H1 (cell line): ENCODE measurements around the gene BAAT. TPM values are rescaled to one million over a fixed set of nuclear protein-coding genes. Genes with fewer than 3 reads are reported as not detected.

Experiments
- BCL11A ChIP-seq, 2 experiments: IDR thresholded peaks; one replicate each; pipeline ENCODE4 v1.6.1; 2011; ENCODE audit warnings: low read depth in 2 of 2, low read length in 2 of 2, mild to moderate bottlenecking in 2 of 2
- CBX8 ChIP-seq: fragments of 300-800, 300-1000 bp; sonication (generic); IDR thresholded peaks from 2 replicates; pipeline ENCODE4 v1.7.1; 2016; ENCODE audit warnings: low read depth, low read length, borderline replicate concordance
- EP300 ChIP-seq, 2 experiments: IDR thresholded peaks; 1 replicate in 1 of 2; 2 replicates in 1 of 2; pipeline ENCODE4 v1.6.1; 2011 to 2012; ENCODE audit warnings: low read depth in 2 of 2, low read length in 2 of 2, mild to moderate bottlenecking in 2 of 2, borderline replicate concordance in 1 of 2, inconsistent platforms in 1 of 2, moderate library complexity in 1 of 2
- FOSL1 ChIP-seq: IDR thresholded peaks from 2 replicates; pipeline ENCODE4 v1.6.1; 2011; ENCODE audit warnings: mild to moderate bottlenecking, low read depth, low read length, moderate library complexity; ENCODE audit not compliant: insufficient read depth
- SRF ChIP-seq: IDR thresholded peaks from 2 replicates; pipeline ENCODE4 v1.6.1; 2011; ENCODE audit warnings: mild to moderate bottlenecking, low read depth, low read length, moderate library complexity
- polyA plus RNA-seq, 7 experiments: library from polyadenylated mRNA; depleted of rRNA in 3 of 7; stranded (reverse) in 5 of 7; unstranded in 2 of 7; fragments of >200 nt in 5 of 7; fragments of 200-250 nt in 2 of 7; gene quantifications; 1 replicate in 5 of 7; 2 replicates in 1 of 7; 4 replicates in 1 of 7; pipeline versions ENCODE4 v1.2.1 to v1.2.3, GENCODE V29; 2011 to 2013; ENCODE audit warnings: missing spikeins in 2 of 7, mixed read lengths in 2 of 7
- total RNA-seq: library from RNA; stranded (reverse); fragmentation: NEBNext Ultra II Directional; extraction: Animal tissue kit (Norgen Biotek cat#: 25700); gene quantifications from 2 replicates; pipeline ENCODE4 v1.2.1, GENCODE V29; 2021

Gene BAAT
- total and polyA plus RNA-seq, 2 of the 8 experiments (the other 6 are each of a cell fraction or from before 2014, with no cell fraction given), result 0.09 to 0.17 TPM

- TF ChIP-seq SRF (no peak), EP300 (IDR thresholded peaks at IDR 0.05; ENCODE audit: borderline replicate concordance in 1 of 2, low read depth in 2 of 2, low read length in 2 of 2) (no peak), FOSL1 (no peak), BCL11A (IDR thresholded peaks at IDR 0.05; ENCODE audit: low read depth in 2 of 2, low read length in 2 of 2) (no peak), CBX8 (no peak)
- TF ChIP-seq, all 59 proteins: peak for 0
Measured at GRCh38 chr9:101400120-101400519, 15.3 kb upstream of the BAAT start (continued).
